Testis (tissue), 2 donors: Measurements from ENCODE around the gene IGF1R.

Source experiments
- POLR2A ChIP-seq: fragments of 450-650 bp; IDR thresholded peaks from one replicate; pipeline ENCODE4 v1.6.1; 2017; ENCODE audit warnings: antibody characterized with exemption, mild to moderate bottlenecking, moderate library complexity
- TF ChIP-seq, protein P1 (sequence below), 3 experiments: fragments of 450-650 bp in 2 of 3; fragments of 200-600 bp in 1 of 3; sonication (generic) in 1 of 3; IDR thresholded peaks; one replicate each; pipeline ENCODE4 v1.5.1; 2016 to 2019; ENCODE audit warnings: antibody characterized with exemption in 3 of 3, mild to moderate bottlenecking in 2 of 3, moderate library complexity in 1 of 3

DNA sequence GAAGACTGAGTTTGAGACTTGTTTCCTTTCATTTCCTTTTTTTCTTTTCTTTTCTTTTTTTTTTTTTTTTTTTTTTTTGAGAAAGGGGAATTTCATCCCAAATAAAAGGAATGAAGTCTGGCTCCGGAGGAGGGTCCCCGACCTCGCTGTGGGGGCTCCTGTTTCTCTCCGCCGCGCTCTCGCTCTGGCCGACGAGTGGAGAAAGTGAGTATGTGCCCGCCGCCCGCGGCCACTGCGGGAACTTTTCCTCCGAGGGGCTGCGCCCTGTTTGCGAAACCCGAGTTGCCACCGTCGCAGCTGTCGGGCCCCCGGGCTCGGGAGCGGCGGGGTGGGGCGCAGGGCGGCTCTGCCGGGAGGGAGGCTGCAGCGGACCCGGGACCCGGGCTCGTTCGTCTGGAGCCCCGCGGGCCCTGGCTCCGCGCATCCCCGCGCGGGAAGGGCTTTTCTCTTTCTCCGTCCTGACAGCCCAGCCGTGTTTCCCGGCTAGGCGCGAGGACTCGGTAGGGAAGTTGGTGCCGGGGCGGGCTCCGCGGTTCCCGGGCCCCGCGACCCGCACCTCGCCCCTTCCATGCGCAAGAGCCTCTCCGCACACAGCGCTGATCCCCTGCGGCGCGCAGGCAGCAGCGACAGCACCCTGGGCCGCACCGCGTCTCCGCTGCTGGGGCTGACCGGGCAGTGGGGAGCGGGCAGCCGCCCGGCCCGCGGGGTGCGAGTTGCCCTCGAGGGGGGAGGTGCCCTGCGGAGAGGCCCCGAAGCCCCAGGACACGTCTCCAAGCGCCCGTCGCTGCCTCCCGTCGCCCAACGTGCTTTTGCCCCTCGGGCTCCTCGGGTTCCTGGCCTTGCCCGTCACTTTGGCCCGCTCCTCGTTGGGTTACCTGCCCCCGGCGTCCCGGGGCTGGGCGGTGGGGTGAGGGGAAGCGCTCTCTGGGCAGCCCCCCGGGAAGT lies 1.4 kb downstream of the IGF1R start:
- TF ChIP-seq, protein P1, sequence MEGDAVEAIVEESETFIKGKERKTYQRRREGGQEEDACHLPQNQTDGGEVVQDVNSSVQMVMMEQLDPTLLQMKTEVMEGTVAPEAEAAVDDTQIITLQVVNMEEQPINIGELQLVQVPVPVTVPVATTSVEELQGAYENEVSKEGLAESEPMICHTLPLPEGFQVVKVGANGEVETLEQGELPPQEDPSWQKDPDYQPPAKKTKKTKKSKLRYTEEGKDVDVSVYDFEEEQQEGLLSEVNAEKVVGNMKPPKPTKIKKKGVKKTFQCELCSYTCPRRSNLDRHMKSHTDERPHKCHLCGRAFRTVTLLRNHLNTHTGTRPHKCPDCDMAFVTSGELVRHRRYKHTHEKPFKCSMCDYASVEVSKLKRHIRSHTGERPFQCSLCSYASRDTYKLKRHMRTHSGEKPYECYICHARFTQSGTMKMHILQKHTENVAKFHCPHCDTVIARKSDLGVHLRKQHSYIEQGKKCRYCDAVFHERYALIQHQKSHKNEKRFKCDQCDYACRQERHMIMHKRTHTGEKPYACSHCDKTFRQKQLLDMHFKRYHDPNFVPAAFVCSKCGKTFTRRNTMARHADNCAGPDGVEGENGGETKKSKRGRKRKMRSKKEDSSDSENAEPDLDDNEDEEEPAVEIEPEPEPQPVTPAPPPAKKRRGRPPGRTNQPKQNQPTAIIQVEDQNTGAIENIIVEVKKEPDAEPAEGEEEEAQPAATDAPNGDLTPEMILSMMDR (IDR thresholded peaks at IDR 0.05) = peak in 1 of 3 experiments; percentile 2
- TF ChIP-seq POLR2A = no peak
